ENCODE results near the gene GOLGB1. TPM values are rescaled to one million over a fixed set of nuclear protein-coding genes. Genes with fewer than 3 reads are reported as not detected.

The GOLGB1 gene
- total and polyA plus RNA-seq, 3 donors from 2014 or later = 11.5 to 72.5 (median 72.3) TPM

GRCh38 chr3:121730940-121731687 lies 18.4 kb downstream of the GOLGB1 start:
- WGBS, 2 donors = 47 to 59% methylated on average over 8 of the region's 8 CpGs
- Histone ChIP-seq H3K27ac (peak overlapping the region in 1 of 2 donors; percentile 13), H3K36me3 (ENCODE audit: low read depth, missing control alignments) (no peaks in the 10 kb centered on the region), H3K4me3 (no peak overlapping the region), H3K4me1 (peaks cover 8% of the 10 kb centered on the region), H3K27me3 (no peaks in the 10 kb centered on the region), H3K9me3 (no peaks in the 10 kb centered on the region)
- intact Hi-C loops (cut with DNase I; ENCODE audit: low total_unique reads) = no loop called here
- TF ChIP-seq POLR2A (IDR thresholded peaks at IDR 0.05) (no peak), CTCF (IDR thresholded peaks at IDR 0.05) (no peak)
- DNase-seq = no peak

GRCh38 chr3:121724130-121724529 lies 25.4 kb downstream of the GOLGB1 start:
- DNase-seq = no peak
- TF ChIP-seq POLR2A (IDR thresholded peaks at IDR 0.05) = no peak
- TF ChIP-seq CTCF (IDR thresholded peaks at IDR 0.05) = no peak
- no peaks in the 10 kb centered on the region for H3K36me3 ChIP-seq (ENCODE audit: low read depth, missing control alignments)
- no peak overlapping the region for H3K27ac ChIP-seq
- intact Hi-C loops (cut with DNase I; ENCODE audit: low total_unique reads) = no loop called here
- H3K4me1 ChIP-seq = peaks cover 8% of the 10 kb centered on the region
- no peak overlapping the region for H3K4me3 ChIP-seq
- no peaks in the 10 kb centered on the region for H3K9me3 ChIP-seq
- H3K27me3 ChIP-seq = no peaks in the 10 kb centered on the region
- WGBS, 2 donors = 88 to 89% methylated on average over 1 of the region's 1 CpG

- intact Hi-C loops (cut with DNase I; ENCODE audit: low total_unique reads) = no loop called here
- no peak overlapping the region for H3K27ac ChIP-seq
- peaks cover 2% of the 10 kb centered on the region for H3K4me1 ChIP-seq
- H3K9me3 ChIP-seq = no peaks in the 10 kb centered on the region
- no peaks in the 10 kb centered on the region for H3K27me3 ChIP-seq
- no peak for DNase-seq
- no peak overlapping the region for H3K4me3 ChIP-seq
- no peaks in the 10 kb centered on the region for H3K36me3 ChIP-seq (ENCODE audit: low read depth, missing control alignments)
- no peak for TF ChIP-seq CTCF (IDR thresholded peaks at IDR 0.05)
- no peak for TF ChIP-seq POLR2A (IDR thresholded peaks at IDR 0.05)
- 90 to 96% methylated on average over 1 of the region's 1 CpG for WGBS, 2 donors
Observed at GRCh38 chr3:121723485-121723884, 26.1 kb downstream of the GOLGB1 start.

- Histone ChIP-seq H3K27ac (no peak overlapping the region), H3K4me3 (no peak overlapping the region), H3K27me3 (no peaks in the 10 kb centered on the region), H3K4me1 (no peaks in the 10 kb centered on the region), H3K9me3 (no peaks in the 10 kb centered on the region), H3K36me3 (ENCODE audit: low read depth, missing control alignments) (no peaks in the 10 kb centered on the region)
- intact Hi-C loops (cut with DNase I; ENCODE audit: low total_unique reads) = no loop called here
- 82 to 89% methylated on average over 1 of the region's 1 CpG for WGBS, 2 donors
- no peak for TF ChIP-seq POLR2A (IDR thresholded peaks at IDR 0.05)
- TF ChIP-seq CTCF (IDR thresholded peaks at IDR 0.05) = no peak
- no peak for DNase-seq
Observed at GRCh38 chr3:121722411-121722810, 27.1 kb downstream of the GOLGB1 start.

GRCh38 chr3:121720163-121720562 lies 29.4 kb downstream of the GOLGB1 start:
- Histone ChIP-seq H3K9me3 (no peaks in the 10 kb centered on the region), H3K36me3 (ENCODE audit: low read depth, missing control alignments) (no peaks in the 10 kb centered on the region), H3K4me3 (no peak overlapping the region), H3K27ac (no peak overlapping the region), H3K27me3 (no peaks in the 10 kb centered on the region), H3K4me1 (no peaks in the 10 kb centered on the region)
- TF ChIP-seq CTCF (IDR thresholded peaks at IDR 0.05) = no peak
- TF ChIP-seq POLR2A (IDR thresholded peaks at IDR 0.05) = no peak
- no peak for DNase-seq
- intact Hi-C loops (cut with DNase I; ENCODE audit: low total_unique reads) = no loop called here

Measured in testis (tissue), 3 donors.